AG20443 (cell line): Measurements from ENCODE around the gene HPS4.
"Not testable (repeated sequence)": the region's sequence is repeated elsewhere in the genome, so short reads cannot be mapped to it uniquely, and the experiment has no call there.

Source experiments
- DNase-seq: peaks from one replicate; pipeline ENCODE4 v3.0.0; 2012; ENCODE audit warnings: low spot score, mixed read lengths

HPS4 gene

DNA sequence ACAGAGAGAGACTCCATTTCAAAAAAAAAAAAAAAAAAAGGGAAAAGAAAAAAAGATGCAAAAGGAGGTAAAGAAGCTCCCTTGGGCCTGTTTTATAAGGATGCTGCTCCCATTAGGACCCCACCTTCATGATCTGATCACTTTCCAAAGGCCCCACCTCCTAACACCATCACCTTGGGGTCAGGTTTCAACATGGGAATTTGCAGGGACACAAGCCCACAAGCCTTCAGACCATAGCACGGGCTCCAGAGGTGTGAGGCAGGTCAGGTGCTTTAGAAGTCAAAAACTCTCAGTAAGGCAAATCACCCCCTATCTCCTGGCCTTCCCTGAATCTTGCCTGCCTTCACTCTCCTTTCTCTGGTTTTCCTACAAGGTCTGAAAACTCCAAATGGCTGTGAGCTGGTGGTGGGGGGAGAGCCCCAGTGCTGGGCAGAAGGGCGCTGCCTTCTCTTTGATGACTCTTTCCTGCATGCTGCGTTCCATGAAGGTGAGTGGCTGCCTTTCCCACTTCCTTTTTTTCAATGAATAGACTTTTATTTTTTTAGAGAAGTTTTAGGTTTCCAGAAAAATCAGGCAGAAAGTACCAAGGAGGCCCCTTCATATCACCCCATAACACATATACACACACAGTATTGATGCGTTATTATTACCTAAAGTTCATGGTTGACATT lies 41.4 kb downstream of the HPS4 start:
- DNase-seq = no peak

DNA sequence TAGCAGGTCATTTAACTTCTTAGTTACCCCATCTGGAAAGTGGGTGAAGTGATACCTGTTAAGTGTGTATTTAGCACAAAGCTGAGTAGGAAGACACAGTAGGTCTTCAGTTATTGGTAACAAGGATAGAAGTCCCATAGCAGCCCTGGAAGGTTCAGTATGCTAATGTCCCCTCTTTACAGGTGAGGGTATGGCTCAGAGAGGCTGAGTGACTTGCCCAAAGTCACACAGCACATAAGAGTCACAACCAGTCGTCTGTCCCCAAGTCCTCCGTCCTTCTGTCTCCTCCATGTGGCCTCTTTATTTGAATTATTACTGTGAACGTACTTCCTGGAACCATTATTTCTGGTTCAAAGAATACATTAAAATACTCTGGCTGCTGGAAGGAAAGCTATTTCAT lies 44.0 kb downstream of the HPS4 start:
- no peak for DNase-seq

DNA sequence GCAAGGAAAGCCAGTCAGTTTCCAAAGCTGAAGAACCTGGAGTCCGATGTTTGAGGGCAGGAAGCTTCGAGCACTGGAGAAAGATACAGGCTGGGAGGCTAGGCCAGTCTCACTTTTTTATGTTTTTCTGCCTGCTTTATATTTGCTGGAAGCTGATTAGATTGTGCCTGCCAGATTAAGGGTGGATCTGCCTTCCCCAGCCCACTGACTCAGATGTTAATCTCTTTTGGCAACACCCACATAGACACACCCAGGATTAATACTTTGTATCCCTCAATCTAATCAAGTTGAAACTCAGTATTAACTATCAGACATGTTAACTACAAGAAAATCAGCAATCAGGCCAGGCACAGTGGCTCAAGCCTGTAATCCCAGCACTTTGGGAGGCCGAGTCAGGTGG lies 44.8 kb downstream of the HPS4 start:
- not testable (repeated sequence) for DNase-seq

DNA sequence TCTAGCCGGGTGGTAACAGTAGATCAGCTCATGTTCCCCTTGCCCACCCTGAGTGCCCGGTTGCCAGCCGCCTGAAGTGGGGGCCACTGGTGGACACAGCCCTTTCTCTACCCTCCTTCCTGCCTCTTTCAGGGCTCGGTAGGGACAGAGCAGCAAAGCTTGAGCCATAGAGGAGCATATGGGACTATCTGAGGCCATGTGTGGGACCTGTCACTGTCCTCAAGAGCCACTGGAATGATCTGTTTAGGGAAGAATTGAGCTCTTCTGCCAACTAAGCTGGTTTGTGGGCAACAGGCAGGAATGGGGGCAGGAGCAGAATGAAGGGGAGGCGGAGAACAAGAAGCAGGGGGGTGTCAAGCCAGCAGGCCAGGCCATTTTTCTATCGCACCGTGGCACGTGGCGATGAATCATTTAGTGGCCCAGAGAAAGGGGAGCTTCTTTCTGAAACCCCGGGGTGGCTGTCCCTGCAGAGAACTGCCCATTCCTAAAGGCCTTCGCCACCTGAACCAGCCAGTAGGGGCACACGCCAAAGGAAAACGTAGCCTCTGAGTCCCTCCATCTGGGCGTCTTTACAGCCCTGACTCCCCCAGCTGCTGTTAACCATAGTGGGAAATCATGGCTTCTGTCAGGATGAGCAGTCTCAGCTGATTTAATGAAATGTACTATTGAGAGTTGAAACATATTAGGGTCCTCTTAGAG lies 45.7 kb downstream of the HPS4 start:
- no peak for DNase-seq

DNA sequence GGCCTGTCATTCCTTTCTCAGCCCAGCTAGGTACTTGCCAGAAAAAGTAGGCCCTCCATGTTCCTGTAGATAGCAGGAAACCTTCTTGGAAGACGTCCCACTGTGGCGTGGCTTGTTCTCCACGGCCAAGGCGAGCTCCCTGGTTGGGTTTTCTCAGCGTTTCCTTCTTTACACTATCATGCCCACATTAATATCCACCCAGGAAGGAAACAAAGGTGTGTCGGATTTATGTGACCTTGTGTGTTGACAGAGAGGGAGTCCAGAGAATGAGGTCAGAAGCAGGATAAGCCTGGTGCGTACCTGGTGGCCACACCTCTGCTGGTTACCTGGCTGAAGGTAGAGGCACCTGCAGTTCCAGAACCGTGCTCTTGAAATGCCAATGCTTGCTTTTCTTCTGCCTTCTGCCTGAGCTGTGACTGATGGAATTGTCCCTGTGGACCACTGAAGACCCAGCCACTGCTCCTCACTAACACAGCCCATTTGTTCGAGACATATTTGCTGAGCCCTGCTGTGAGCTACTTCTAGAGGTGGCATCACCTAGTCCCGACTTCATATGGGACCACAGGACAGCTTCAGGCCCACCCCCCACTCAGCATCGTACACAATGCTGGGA lies 46.6 kb downstream of the HPS4 start:
- no peak for DNase-seq

DNA sequence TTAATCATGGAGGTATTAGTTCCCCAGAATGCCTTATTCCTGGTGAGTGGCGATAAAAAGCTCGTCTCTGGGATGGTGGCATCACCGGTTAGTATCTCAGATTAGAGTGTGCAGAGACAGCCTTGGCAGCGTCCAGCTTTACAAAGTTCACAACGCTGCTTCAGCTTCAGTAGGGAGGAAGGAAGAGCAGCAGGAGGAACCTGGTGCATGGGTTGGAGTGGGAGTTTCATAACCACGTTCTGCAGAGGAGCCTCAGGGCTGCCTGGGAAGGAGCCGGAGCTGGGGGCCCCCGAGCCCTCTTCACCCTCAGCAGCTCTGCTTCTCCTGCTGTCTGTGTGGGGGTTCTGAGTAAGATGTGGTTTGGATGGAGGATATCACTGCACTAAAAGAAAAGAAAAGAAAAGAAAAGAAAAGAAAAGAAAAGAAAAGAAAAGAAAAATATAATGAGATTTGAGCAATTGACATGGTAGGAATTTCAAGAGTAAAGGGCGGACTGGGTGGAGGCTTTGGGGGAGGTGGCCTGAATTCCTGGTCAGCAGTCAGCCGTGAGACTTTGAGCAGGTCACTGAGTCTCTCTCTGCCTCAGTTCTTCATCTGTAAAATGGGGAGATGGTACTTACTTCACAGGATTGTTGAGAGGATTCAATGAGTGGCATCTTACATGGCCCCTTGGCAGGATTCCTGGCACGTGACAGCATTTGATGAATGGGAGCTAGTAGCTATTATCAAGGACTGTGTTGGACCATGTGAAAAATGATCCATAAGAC lies 48.1 kb downstream of the HPS4 start:
- no peak for DNase-seq

DNA sequence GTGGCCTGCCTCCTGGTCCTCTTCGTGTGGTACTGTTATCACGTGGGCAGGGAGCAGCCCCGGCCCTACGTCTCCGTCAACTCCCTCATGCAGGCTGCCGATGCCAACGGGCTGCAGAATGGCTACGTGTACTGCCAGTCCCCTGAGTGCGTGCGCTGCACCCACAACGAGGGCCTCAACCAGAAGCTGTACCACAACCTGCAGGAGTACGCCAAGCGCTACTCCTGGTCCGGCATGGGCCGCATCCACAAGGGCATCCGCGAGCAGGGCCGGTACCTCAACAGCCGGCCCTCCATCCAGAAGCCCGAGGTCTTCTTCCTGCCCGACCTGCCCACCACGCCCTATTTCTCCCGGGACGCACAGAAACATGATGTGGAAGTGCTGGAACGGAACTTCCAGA lies 49.8 kb downstream of the HPS4 start:
- DNase-seq = no peak

DNA sequence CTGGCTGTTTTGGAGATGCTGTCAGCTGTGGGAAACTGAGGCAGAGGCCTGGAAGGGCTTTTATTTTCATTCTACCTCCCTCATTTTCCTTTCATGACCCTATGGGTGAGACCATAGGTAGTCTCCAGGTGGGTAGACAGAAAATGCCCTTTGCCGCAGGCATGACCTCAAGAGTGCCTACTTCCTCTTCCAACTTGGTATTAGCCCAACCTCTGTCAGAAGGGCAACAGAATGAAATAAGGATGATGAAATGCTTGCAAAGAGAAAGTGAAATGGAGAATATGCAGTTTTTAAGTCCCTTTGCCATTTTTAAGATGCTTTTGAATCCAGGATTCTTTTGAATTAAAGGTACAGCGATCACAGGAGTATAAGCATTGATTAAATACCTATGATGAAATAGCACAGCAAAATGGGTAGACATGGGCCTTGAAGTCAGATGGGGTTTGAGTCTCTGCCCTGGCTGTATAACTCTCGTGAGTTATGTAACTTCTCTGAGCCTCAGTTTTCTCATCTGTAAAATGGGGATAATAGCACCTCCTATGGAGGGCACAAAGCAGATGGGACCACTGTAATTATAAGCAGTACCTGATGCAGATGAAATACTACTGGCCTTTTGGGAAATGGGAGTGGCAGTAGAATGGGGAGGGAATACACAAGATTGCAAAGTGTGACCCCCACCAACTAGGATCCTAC lies 50.8 kb downstream of the HPS4 start:
- DNase-seq = no peak

DNA sequence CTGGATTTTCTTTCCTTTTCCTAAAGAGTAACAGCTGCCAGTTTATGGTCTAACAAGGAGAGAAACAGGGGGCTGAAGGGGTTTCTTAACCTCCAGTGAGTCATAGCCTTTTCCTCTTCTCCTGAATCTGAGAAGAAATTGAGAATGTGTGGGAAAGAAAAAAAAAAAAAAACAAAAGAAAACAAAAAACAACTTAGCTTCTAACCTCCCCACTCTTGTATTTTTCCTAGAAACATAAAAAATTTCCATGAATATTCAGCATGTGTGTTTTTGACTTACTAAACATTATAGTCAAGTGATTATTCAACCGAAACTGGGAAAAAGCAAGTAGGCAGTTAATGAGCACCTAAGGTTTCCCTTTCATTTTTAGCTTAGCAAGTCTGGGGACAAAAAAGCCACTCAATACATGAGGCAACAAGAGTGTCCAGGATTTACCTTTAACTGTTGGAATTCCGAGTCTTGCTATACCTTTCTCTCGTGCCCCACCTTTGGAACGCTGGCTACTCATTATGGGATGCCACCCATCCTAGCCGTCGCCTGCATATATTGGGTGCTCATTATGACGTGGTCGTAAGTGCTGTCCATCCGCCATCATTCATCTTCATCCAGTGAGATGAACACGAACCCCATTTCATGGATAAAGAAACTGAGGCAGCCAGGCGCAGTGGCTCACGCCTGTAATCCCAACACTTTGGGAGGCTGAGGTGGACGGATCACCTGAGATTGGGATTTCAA lies 52.2 kb downstream of the HPS4 start:
- DNase-seq = no peak

DNA sequence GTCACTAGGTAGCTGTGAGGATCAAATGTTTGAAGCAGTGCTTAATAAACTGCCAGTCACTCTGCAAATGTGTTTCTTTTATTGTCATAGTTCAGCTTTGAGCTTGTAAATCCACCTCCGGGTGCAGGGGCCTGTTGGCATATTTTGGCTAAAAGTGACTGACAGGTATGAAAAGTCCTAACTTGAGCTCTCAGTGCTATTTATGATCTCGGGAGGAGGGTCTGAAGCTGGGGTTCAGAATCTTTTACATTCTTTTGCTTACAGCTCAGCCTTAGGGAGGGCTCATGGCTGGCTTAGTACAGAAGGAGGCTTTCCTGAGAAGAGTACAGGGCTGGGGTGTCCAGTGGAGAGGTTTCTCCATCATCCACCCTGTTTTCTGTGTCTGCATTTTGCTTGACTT lies 53.0 kb downstream of the HPS4 start:
- no peak for DNase-seq

DNA sequence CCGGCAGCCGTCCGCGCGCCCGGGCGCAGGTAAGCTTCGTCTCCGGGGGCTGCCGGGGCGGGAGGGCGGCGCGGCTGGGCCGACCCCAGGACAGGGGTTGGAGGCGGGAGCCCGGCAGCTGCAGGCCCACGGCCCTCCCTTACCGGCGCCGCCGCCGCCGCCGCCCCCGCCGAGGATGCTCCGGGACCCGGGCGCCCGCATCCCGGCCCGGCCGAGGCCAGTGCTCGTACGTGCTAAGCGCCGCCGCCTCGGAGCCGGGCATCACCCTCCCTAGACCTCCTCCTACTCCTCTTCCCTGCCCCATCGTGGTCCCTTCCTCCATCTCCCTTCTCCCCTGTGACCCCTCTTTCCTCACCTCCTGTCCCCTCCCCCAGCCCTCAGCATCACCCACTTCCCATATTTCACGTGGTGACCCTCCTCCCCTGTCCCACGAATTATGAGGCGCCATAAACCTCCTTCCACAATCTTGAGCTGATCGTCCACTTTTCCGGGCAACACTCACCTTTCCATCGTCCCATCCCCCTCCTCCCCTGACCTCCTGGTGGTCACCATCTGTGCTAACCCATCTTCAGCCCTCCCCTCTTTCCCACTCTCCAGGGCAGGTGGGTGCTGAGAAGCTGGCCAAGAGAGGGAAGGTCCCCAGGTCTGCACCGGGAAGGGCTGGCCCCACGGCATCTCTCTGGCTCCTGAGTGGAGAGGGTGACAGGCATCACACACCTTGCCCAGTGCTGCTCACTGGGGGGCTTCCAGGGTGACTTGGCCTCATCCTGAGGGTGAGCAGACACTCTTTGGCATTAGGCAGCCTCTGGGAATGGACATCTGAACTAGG lies 53.9 kb downstream of the HPS4 start:
- peak; percentile 41 for DNase-seq

DNA sequence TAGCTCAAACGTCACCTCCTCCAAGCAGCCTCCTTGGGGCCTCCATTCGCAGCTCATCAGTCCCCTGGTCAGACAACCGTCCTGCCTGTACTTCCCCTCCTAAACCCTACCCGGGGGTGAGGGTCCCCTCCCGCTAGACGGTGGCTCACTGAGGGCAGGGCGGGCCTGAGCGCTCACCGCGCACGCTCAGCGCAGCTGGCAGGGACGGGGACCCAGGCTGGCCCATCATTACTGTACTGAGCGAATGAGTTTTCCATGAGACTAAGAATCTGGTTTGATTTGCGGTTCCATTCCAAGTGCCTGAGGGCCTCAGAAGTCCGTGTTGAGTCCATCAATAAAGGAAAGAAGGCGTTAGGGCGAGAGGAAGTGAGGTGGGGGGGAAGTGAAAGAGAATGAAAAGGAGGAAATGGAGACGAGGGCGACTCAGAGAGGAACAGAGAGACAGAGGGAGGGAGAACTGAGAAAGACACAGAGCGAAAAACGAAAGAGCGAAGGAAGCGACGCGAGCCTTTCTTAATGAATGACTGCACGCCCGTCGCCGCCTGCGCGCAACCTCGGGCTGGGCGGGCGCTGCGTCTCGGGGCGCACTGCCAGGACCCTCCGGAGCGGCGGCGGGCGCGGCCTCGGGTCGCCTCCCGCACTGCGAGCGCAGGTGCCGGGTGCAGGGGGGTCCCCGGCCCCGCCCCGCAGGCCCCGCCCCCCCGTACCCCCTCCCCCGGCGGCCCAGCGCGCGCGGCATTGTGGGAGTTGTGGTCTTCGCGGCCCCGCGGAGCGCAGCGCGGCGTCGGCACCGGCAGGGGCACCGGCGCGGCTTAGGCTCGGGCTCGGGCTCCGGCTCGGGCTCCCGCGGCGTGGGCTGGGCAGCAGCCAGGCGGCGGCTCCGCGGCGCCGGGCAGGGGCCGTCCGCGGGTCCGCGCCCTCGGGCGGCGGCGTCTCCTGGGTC lies 54.8 kb downstream of the HPS4 start, which contains the start of gene ASPHD2:
TSS of gene ASPHD2 (plus strand) at position 746 of the 943 bp plus-strand sequence. CDS start 4,356 bp downstream, outside the sequence.
- DNase-seq = peak; percentile 90

DNA sequence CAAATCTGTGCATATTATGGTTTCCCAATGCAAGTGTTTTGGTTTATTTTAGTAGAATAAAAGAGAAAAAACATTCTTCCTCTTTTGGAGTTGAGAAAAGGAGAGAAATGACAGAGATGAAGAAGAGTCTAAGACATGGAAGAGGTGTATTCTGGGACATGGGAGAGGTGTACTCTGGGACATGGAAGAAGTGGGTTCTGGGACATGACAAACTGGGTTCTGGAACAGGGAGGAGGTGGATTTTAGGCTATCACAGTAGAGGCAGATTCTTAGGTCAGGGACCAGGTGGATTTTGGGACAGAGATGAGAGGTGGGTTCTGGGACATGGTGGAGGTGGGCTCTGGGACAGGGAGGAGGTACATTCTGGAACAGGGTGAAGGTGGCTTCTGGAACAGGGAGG lies 56.7 kb downstream of the HPS4 start:
- no peak for DNase-seq

DNA sequence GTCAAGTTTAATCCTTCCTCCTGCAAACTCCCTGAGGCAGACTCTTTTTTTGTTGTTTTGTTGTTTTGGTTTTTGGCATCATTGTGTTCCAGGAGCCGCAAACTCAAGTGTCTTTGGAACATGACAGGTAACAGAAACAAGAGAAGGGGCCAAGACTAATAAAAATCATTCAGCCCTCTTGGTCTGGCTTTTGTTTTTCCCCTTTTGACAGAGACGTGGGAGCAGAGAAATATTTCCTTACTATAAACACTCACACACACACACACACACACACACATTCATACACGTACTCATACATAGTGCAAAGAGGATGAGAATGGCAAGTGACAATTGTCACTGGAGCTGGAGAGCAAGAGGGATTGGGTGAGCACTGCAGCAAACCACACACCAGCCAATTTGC lies 65.0 kb downstream of the HPS4 start:
- no peak for DNase-seq

DNA sequence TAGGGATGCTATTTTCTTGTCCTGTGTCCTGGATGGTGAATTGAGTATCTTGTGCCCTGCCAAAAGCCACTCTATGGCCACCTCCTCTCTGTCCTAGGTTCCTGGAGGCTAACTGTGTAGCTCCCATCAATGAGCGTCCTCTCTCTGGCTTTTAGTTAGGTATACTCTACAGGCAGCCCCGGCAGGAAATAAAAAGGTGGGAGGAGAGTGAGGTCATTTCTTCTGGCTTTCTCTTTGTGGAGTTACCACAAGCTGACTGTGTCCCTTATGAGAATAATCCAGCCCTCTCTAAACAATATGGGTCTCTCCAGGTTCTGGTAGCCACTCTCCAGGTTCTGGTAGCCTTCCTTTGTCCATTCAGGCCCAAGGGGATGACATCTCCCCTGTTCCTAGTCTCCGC lies 66.2 kb downstream of the HPS4 start:
- no peak for DNase-seq

DNA sequence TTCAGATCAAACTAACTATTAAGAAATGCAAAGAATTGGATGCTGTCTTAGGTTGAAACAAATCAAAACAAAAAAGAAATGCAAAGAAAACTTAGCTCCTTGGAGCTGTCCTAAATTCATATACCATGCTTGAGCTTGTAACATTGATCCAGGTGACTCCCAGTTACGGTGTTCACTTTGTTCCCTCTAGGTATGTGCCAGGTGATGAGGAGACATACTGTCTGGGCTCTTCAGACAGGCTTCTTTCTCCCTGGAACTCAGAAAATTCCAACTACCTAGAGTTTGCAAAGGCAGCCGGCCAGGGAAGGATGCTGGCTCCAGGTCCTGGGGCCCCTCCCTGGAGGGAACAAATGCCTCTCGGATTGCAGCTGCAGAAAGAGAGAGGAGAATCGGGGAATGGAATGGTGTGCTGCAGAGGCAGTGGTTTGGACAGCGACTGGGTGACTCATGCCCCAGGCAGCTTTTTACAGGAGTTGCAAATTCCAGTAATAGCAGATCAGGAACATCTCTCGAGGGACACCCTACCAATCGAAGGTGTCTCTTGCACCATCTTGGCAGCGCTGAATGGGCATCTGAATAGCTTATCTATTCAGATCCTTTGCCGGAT lies 66.8 kb downstream of the HPS4 start:
- DNase-seq = peak; percentile 92

DNA sequence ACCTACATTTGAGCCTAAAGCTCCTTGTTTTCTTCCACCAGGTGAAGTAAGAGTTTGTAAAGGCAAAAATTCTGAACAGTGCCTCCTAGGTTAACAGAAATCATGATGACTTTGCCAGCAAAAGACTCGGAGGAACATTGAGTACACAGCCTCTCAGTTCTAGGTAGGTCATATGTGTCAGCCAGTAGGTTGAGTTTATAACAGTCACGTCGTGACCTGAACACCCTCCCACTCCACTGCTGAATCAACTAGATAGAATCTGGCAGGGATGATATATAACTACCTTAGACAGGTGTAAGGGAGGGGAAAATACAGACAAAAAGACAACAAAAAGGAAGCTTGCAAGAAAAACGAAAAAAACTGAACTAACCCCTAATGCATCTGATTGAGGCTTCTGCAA lies 67.3 kb downstream of the HPS4 start:
- no peak for DNase-seq

DNA sequence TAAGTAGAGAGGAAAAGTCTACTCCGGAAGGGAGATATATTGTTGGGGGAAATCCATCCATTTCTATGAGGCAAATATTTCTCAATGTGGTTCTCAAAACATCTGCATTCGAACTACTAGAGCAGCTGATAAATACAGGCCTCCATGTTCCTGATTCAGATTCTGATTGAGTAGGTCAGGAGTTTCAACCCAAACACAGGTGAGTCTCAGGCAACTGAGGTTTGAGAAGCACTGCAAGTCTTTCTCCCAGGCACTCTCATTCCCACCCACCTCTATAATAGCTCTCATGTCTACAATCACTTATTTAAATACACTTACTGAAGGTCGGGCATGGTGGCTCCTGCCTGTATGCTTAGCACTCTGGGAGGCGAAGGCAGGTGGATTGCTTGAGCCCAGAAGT lies 69.2 kb downstream of the HPS4 start:
- DNase-seq = no peak

DNA sequence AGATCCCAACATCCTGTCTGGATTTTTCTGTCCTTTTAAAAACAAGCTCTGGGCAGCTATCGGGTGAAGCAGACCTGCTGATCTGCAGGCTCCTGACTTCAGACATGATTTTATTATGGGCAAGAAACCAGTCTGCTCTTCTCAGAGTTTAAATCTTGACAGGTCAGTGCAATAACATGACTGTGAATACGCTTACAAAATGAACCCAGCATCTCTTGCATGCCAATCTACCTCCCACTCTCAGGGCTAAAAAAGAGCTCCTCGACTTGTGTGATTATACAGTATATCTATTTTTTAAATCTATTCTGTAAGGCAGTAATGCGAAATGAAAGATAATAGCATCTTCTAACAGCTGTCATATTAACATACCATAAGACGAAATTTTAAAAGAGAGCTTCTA lies 73.2 kb downstream of the HPS4 start:
- no peak for DNase-seq
